ENCODE measurements around the gene ADARB1. TPM values are rescaled to one million over a fixed set of nuclear protein-coding genes. Genes with fewer than 3 reads are reported as not detected.

The ADARB1 gene
- polyA plus RNA-seq, 1 of the 3 experiments (the other 2 are of a cell fraction) = 7.8 TPM

DNA sequence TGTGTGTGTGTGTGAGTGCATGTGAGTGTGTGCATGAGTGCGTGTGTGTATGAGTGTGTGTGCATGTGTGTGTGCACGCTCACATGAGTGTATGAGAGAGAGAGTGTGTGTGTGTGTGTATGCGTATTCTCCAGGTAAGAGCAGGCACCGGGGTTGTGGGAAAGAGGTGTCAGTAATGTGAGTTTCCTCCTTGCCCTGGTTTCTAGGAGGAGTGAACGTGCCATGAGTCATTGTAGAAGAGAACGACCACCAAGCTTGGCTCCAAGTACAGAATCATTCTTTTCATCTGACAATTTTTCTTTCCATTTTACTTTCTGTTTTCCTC lies 134.2 kb downstream of the ADARB1 start:
- H3K4me3 ChIP-seq (ENCODE audit: low read depth in 2 of 2, low read length in 1 of 2) = no peak overlapping the region
- no peak for DNase-seq
- CTCF ChIA-PET = interaction anchor here (0.5 to 12.0 kb wide), 5 partner anchors 15 to 258 kb away, joined by 3 to 117 read pairs (median 3); no protein-coding TSS in a partner anchor
- H3K4me2 ChIP-seq = no peak overlapping the region
- no peaks in the 10 kb centered on the region for H3K27me3 ChIP-seq (ENCODE audit: insufficient read depth)
- no peak overlapping the region for H3K27ac ChIP-seq (ENCODE audit: low read depth in 2 of 2, low read length in 1 of 2)
- H3K9ac ChIP-seq = no peak overlapping the region
- H4K20me1 ChIP-seq (ENCODE audit: insufficient read depth) = no peaks in the 10 kb centered on the region
- no peaks in the 10 kb centered on the region for H3K9me2 ChIP-seq
- WGBS (ENCODE audit: low lambda C conversion rate) = 75% methylated on average over 6 of the region's 6 CpGs
- TF ChIP-seq FOSL2 (IDR thresholded peaks at IDR 0.05; ENCODE audit: borderline replicate concordance, low read depth) = no peak
- TF ChIP-seq NRF1 (IDR thresholded peaks at IDR 0.05; ENCODE audit: low read depth, low read length) = no peak
- no peak for TF ChIP-seq NFIC (IDR thresholded peaks at IDR 0.05; ENCODE audit: borderline replicate concordance)
- TF ChIP-seq, protein P1, sequence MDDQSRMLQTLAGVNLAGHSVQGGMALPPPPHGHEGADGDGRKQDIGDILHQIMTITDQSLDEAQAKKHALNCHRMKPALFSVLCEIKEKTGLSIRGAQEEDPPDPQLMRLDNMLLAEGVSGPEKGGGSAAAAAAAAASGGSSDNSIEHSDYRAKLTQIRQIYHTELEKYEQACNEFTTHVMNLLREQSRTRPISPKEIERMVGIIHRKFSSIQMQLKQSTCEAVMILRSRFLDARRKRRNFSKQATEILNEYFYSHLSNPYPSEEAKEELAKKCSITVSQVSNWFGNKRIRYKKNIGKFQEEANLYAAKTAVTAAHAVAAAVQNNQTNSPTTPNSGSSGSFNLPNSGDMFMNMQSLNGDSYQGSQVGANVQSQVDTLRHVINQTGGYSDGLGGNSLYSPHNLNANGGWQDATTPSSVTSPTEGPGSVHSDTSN (IDR thresholded peaks at IDR 0.05) = no peak
- TF ChIP-seq, protein P2, sequence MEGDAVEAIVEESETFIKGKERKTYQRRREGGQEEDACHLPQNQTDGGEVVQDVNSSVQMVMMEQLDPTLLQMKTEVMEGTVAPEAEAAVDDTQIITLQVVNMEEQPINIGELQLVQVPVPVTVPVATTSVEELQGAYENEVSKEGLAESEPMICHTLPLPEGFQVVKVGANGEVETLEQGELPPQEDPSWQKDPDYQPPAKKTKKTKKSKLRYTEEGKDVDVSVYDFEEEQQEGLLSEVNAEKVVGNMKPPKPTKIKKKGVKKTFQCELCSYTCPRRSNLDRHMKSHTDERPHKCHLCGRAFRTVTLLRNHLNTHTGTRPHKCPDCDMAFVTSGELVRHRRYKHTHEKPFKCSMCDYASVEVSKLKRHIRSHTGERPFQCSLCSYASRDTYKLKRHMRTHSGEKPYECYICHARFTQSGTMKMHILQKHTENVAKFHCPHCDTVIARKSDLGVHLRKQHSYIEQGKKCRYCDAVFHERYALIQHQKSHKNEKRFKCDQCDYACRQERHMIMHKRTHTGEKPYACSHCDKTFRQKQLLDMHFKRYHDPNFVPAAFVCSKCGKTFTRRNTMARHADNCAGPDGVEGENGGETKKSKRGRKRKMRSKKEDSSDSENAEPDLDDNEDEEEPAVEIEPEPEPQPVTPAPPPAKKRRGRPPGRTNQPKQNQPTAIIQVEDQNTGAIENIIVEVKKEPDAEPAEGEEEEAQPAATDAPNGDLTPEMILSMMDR (IDR thresholded peaks at IDR 0.05) = no peak
- no peak for TF ChIP-seq RXRA (IDR thresholded peaks at IDR 0.05; ENCODE audit: borderline replicate concordance, low read depth)
- TF ChIP-seq EP300 (IDR thresholded peaks at IDR 0.05; ENCODE audit: borderline replicate concordance in 1 of 2, low read depth in 1 of 2, low read length in 1 of 2) = no peak
- no peak for TF ChIP-seq FOXJ3 (CRISPR knock-in tag; IDR thresholded peaks at IDR 0.05)
- no peak for TF ChIP-seq RAD21 (IDR thresholded peaks at IDR 0.05; ENCODE audit: low read length)
- no peak for TF ChIP-seq EZH2phosphoT487 (IDR thresholded peaks at IDR 0.05; ENCODE audit: borderline replicate concordance, low read depth)
- H2AFZ ChIP-seq (ENCODE audit: low read depth) = no peak overlapping the region
- peaks cover 0 to 15% of the 10 kb centered on the region in 2 experiments; a peak in 2 of 4 replicates for H3K4me1 ChIP-seq (ENCODE audit: control insufficient read depth in 1 of 2, insufficient read depth in 2 of 2, low read depth in 1 of 2, low read length in 1 of 2)
- peaks cover 0 to 11% of the 10 kb centered on the region in 2 experiments for H3K36me3 ChIP-seq (replicated peaks in 1 of 2; ENCODE audit: control insufficient read depth in 1 of 2, insufficient read depth in 2 of 2, low read length in 1 of 2)
- H3F3A ChIP-seq (replicated peaks; ENCODE audit: insufficient read depth) = no peaks in the 10 kb centered on the region
- POLR2A ChIA-PET = no interaction called here
- no peaks in the 10 kb centered on the region for H3K79me2 ChIP-seq (ENCODE audit: insufficient read depth)
- H3K9me3 ChIP-seq = no peaks in the 10 kb centered on the region

DNA sequence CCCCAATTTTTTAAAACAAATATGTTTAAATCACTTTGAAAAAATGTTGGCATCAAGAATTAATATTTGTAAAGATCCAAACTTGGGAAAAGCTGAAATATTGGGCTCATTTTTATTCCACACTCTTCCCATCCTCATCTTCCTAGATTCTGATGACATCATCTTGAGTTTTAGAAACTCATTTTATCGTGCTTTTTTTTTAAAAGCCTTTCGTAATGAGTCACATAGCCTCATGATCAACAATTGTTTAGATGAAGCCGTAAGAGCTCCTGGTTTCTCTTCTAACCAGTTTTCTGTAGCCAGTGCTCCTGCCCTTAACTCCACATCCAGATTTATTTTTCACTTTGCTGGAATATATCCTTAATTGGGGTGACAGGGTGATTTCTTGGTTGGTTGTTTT lies 134.7 kb downstream of the ADARB1 start:
- Histone ChIP-seq H3K9me3 (no peaks in the 10 kb centered on the region), H3K4me3 (ENCODE audit: low read depth in 2 of 2, low read length in 1 of 2) (no peak overlapping the region), H2AFZ (ENCODE audit: low read depth) (no peak overlapping the region), H3K27me3 (ENCODE audit: insufficient read depth) (no peaks in the 10 kb centered on the region), H4K20me1 (ENCODE audit: insufficient read depth) (no peaks in the 10 kb centered on the region), H3K4me1 (ENCODE audit: control insufficient read depth in 1 of 2, insufficient read depth in 2 of 2, low read depth in 1 of 2, low read length in 1 of 2) (peaks cover 0 to 11% of the 10 kb centered on the region in 2 experiments; a peak in 1 of 4 replicates), H3K79me2 (ENCODE audit: insufficient read depth) (no peaks in the 10 kb centered on the region), H3K9ac (no peak overlapping the region), H3K27ac (ENCODE audit: low read depth in 2 of 2, low read length in 1 of 2) (no peak overlapping the region), H3F3A (replicated peaks; ENCODE audit: insufficient read depth) (no peaks in the 10 kb centered on the region), H3K36me3 (replicated peaks in 1 of 2; ENCODE audit: control insufficient read depth in 1 of 2, insufficient read depth in 2 of 2, low read length in 1 of 2) (peaks cover 0 to 11% of the 10 kb centered on the region in 2 experiments), H3K4me2 (no peak overlapping the region), H3K9me2 (no peaks in the 10 kb centered on the region)
- TF ChIP-seq FOXJ3 (CRISPR knock-in tag; IDR thresholded peaks at IDR 0.05) (no peak), NFIC (IDR thresholded peaks at IDR 0.05; ENCODE audit: borderline replicate concordance) (no peak), TAF1 (IDR thresholded peaks at IDR 0.05; ENCODE audit: borderline replicate concordance, low read depth, low read length) (no peak), POLR2AphosphoS5 (IDR thresholded peaks at IDR 0.05; ENCODE audit: low read depth, low read length) (no peak), FOSL2 (IDR thresholded peaks at IDR 0.05; ENCODE audit: borderline replicate concordance, low read depth) (no peak)
- TF ChIP-seq, protein P3, sequence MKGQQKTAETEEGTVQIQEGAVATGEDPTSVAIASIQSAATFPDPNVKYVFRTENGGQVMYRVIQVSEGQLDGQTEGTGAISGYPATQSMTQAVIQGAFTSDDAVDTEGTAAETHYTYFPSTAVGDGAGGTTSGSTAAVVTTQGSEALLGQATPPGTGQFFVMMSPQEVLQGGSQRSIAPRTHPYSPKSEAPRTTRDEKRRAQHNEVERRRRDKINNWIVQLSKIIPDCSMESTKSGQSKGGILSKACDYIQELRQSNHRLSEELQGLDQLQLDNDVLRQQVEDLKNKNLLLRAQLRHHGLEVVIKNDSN (IDR thresholded peaks at IDR 0.05; ENCODE audit: borderline replicate concordance, low read depth) = no peak
- ChIA-PET CTCF (interaction anchor here (0.5 to 12.0 kb wide), 5 partner anchors 14 to 259 kb away, joined by 3 to 117 read pairs (median 3); no protein-coding TSS in a partner anchor), POLR2A (no interaction called here)
- WGBS (ENCODE audit: low lambda C conversion rate) = 68% methylated on average over 3 of the region's 3 CpGs
- no peak for DNase-seq
